Uterus (tissue), 4 donors: ENCODE data around the gene SHISA6. TPM values are rescaled to one million over a fixed set of nuclear protein-coding genes. Genes with fewer than 3 reads are reported as not detected.
"Not testable (repeated sequence)": the region's sequence is repeated elsewhere in the genome, so short reads cannot be mapped to it uniquely, and the experiment has no call there.

Source experiments
- DNase-seq, 2 donors: peaks; one replicate each; pipeline ENCODE4 v3.0.0-alpha.2; 2019 to 2020
- H3K27ac ChIP-seq, 2 donors: fragments of 200-600 bp; sonication (generic); 1 replicate in 1 of 2; 2 replicates in 1 of 2; pipeline ENCODE4 v1.5.1; 2016 to 2018
- H3K27me3 ChIP-seq, 2 donors: fragments of 200-600 bp; sonication (generic); one replicate each; pipeline ENCODE4 v1.5.1; 2018 to 2019; ENCODE audit warnings: control low read depth in 1 of 2
- H3K36me3 ChIP-seq, 2 donors: fragments of 200-600 bp; sonication (generic); one replicate each; pipeline ENCODE4 v1.5.1; 2019; ENCODE audit warnings: control low read depth in 1 of 2
- H3K4me1 ChIP-seq, 2 donors: fragments of 200-600 bp; sonication (generic); one replicate each; pipeline ENCODE4 v1.5.1; 2018 to 2019; ENCODE audit warnings: control low read depth in 1 of 2
- H3K4me3 ChIP-seq, 2 donors: fragments of 200-600 bp; sonication (generic); 1 replicate in 1 of 2; 2 replicates in 1 of 2; pipeline ENCODE4 v1.5.1; 2018 to 2019; ENCODE audit warnings: mild to moderate bottlenecking in 1 of 2
- H3K9me3 ChIP-seq, 2 donors: fragments of 200-600 bp; sonication (generic); one replicate each; pipeline ENCODE4 v1.5.1; 2019; ENCODE audit warnings: control low read depth in 1 of 2
- CTCF ChIP-seq, 4 experiments: fragments of 200-600 bp in 2 of 4; fragments of 450-650 bp in 2 of 4; sonication (generic) in 2 of 4; IDR thresholded peaks; one replicate each; pipeline ENCODE4 v1.5.1; 2016 to 2019; ENCODE audit warnings: antibody characterized with exemption in 4 of 4, mild to moderate bottlenecking in 2 of 4, moderate library complexity in 1 of 4
- POLR2A ChIP-seq, 2 donors: fragments of 450-650 bp; IDR thresholded peaks; one replicate each; pipeline ENCODE4 v1.6.1; 2016; ENCODE audit warnings: antibody characterized with exemption in 2 of 2, mild to moderate bottlenecking in 1 of 2, moderate library complexity in 1 of 2
- intact Hi-C: fragments of 100-400 bp; cut with DNase I; formaldehyde crosslinking; loops from one replicate; pipeline ENCODE4 v1.15.1; 2023; ENCODE audit warnings: low total_unique reads
- total RNA-seq, 4 donors: library from RNA; depleted of rRNA in 3 of 4; stranded (reverse); fragments of >200 nt in 3 of 4; gene quantifications; one replicate each; pipeline versions ENCODE4 v1.1.0 to v1.2.4, GENCODE V29; 2014 to 2023
- donor health status: DM: yes; HTN: yes; CAD: no.

Gene SHISA6
- total RNA-seq, 4 donors from 2014 or later, result 0.18 to 3.7 (median 2.0) TPM; not detected in 1

GRCh38 chr17:11304568-11304967 lies 63.6 kb downstream of the SHISA6 start:
- no peak for TF ChIP-seq CTCF (IDR thresholded peaks at IDR 0.05)
- TF ChIP-seq POLR2A (IDR thresholded peaks at IDR 0.05), result no peak
- H3K27me3 ChIP-seq, result no peaks in the 10 kb centered on the region
- no peaks in the 10 kb centered on the region for H3K4me1 ChIP-seq
- DNase-seq, result peak in 1 of 2 donors; percentile 50
- intact Hi-C loops, result no loop called here
- H3K9me3 ChIP-seq, result no peaks in the 10 kb centered on the region
- no peak overlapping the region for H3K4me3 ChIP-seq
- H3K36me3 ChIP-seq, result no peaks in the 10 kb centered on the region
- H3K27ac ChIP-seq, result no peak overlapping the region

GRCh38 chr17:11305524-11305923 lies 64.5 kb downstream of the SHISA6 start:
- TF ChIP-seq CTCF (IDR thresholded peaks at IDR 0.05) (no peak), POLR2A (IDR thresholded peaks at IDR 0.05) (no peak)
- Histone ChIP-seq H3K4me1 (no peaks in the 10 kb centered on the region), H3K36me3 (no peaks in the 10 kb centered on the region), H3K9me3 (no peaks in the 10 kb centered on the region), H3K4me3 (no peak overlapping the region), H3K27ac (no peak overlapping the region), H3K27me3 (no peaks in the 10 kb centered on the region)
- intact Hi-C loops, result no loop called here
- no peak for DNase-seq

- no peak for DNase-seq
- Histone ChIP-seq H3K9me3 (no peaks in the 10 kb centered on the region), H3K27ac (no peak overlapping the region), H3K36me3 (no peaks in the 10 kb centered on the region), H3K27me3 (no peaks in the 10 kb centered on the region), H3K4me1 (no peaks in the 10 kb centered on the region), H3K4me3 (no peak overlapping the region)
- TF ChIP-seq CTCF (IDR thresholded peaks at IDR 0.05), result no peak
- intact Hi-C loops, result no loop called here
These were observed 67.5 kb downstream of the SHISA6 start for GRCh38 chr17:11308531-11308930.

GRCh38 chr17:11309033-11309432 lies 68.0 kb downstream of the SHISA6 start:
- H3K4me1 ChIP-seq, result no peaks in the 10 kb centered on the region
- no peaks in the 10 kb centered on the region for H3K9me3 ChIP-seq
- TF ChIP-seq CTCF (IDR thresholded peaks at IDR 0.05) (no peak), POLR2A (IDR thresholded peaks at IDR 0.05) (no peak)
- no peak overlapping the region for H3K27ac ChIP-seq
- intact Hi-C loops, result no loop called here
- H3K4me3 ChIP-seq, result no peak overlapping the region
- no peaks in the 10 kb centered on the region for H3K36me3 ChIP-seq
- DNase-seq, result no peak
- no peaks in the 10 kb centered on the region for H3K27me3 ChIP-seq

GRCh38 chr17:11309850-11310249 lies 68.8 kb downstream of the SHISA6 start:
- Histone ChIP-seq H3K4me3 (no peak overlapping the region), H3K36me3 (no peaks in the 10 kb centered on the region), H3K4me1 (no peaks in the 10 kb centered on the region), H3K9me3 (no peaks in the 10 kb centered on the region), H3K27ac (no peak overlapping the region), H3K27me3 (no peaks in the 10 kb centered on the region)
- DNase-seq, result no peak
- no peak for TF ChIP-seq POLR2A (IDR thresholded peaks at IDR 0.05)
- no peak for TF ChIP-seq CTCF (IDR thresholded peaks at IDR 0.05)
- intact Hi-C loops, result no loop called here

GRCh38 chr17:11316451-11316850 lies 75.4 kb downstream of the SHISA6 start:
- intact Hi-C loops, result loop anchor here (5.0 kb wide), 1 partner anchor 609 kb away; no protein-coding TSS in a partner anchor
- not testable (repeated sequence) for H3K36me3 ChIP-seq, H3K27ac ChIP-seq, H3K4me1 ChIP-seq, DNase-seq, H3K4me3 ChIP-seq, H3K9me3 ChIP-seq, H3K27me3 ChIP-seq
